IMR-90 (cell line): ENCODE data around the gene INAFM1. TPM values are rescaled to one million over a fixed set of nuclear protein-coding genes. Genes with fewer than 3 reads are reported as not detected.

Experiments used
- ATAC-seq: fragments of 200-7000 bp; cut with Tn5 transposase; 2 replicates; pipeline ENCODE4 v1.9.1; 2020; ENCODE audit warnings: low read depth, mild to moderate bottlenecking, moderate library complexity
- BruUV-seq: library from RNA; stranded (reverse); fragments of 400-500 nt; replicated peaks from 2 replicates; lab custom pipeline; 2021; lab: Mats Ljungman, UMichigan
- CTCF ChIA-PET: fragments of 300-600 bp; formaldehyde crosslinking; extraction: SDS; loops from one replicate; lab custom pipeline; 2021; ENCODE audit warnings: antibody characterized with exemption; lab: Yijun Ruan, JAX
- POLR2A ChIA-PET: fragments of 300-600 bp; sonication (Branson Sonifier 250); formaldehyde crosslinking; loops from one replicate; lab custom pipeline; 2022; ENCODE audit warnings: antibody characterized with exemption; ENCODE audit not compliant: unreplicated experiment; lab: Charles Lee
- DNase-seq: peaks from one replicate; pipeline ENCODE4 v3.0.0; 2013
- H2AFZ ChIP-seq: replicated peaks from 2 replicates; pipeline ENCODE3; 2013; ENCODE audit warnings: low read length, mild to moderate bottlenecking; ENCODE audit not compliant: poor library complexity
- H2AK5ac ChIP-seq: 2 replicates; pipeline ENCODE4 v1.6.1; 2013; ENCODE audit warnings: low read depth, low read length, inconsistent platforms
- H2AK9ac ChIP-seq: replicated peaks from 2 replicates; pipeline ENCODE3; 2013; ENCODE audit warnings: mild to moderate bottlenecking, low read depth, low read length, moderate library complexity; ENCODE audit not compliant: poor library complexity
- H2BK120ac ChIP-seq: 2 replicates; pipeline ENCODE4 v1.6.1; 2013; ENCODE audit warnings: low read depth, low read length, inconsistent platforms
- H2BK15ac ChIP-seq: 3 replicates; pipeline ENCODE4 v1.6.1; 2013; ENCODE audit warnings: low read depth, low read length, inconsistent platforms
- H2BK20ac ChIP-seq: 2 replicates; pipeline ENCODE4 v1.6.1; 2013; ENCODE audit warnings: low read depth, mild to moderate bottlenecking, inconsistent platforms, low read length, moderate library complexity
- H2BK5ac ChIP-seq: 2 replicates; pipeline ENCODE4 v1.6.1; 2013; ENCODE audit warnings: mild to moderate bottlenecking, low read depth, low read length, inconsistent platforms; ENCODE audit not compliant: poor library complexity, severe bottlenecking
- H3K14ac ChIP-seq: replicated peaks from 2 replicates; pipeline ENCODE4 v1.6.1; 2013; ENCODE audit warnings: low read depth, low read length, inconsistent platforms
- H3K18ac ChIP-seq: 2 replicates; pipeline ENCODE4 v1.6.1; 2013; ENCODE audit warnings: low read depth, low read length, control low read depth
- H3K23ac ChIP-seq: 2 replicates; pipeline ENCODE4 v1.6.1; 2013; ENCODE audit warnings: low read depth, low read length, inconsistent platforms
- H3K27ac ChIP-seq: 2 replicates; pipeline ENCODE4 v1.5.1; 2013; ENCODE audit warnings: mild to moderate bottlenecking, control low read depth, low read length; ENCODE audit not compliant: insufficient read depth
- H3K27me3 ChIP-seq: 2 replicates; pipeline ENCODE4 v1.6.1; 2013; ENCODE audit warnings: low read length; ENCODE audit not compliant: control insufficient read depth, insufficient read depth
- H3K36me3 ChIP-seq: 2 replicates; pipeline ENCODE4 v1.6.1; 2013; ENCODE audit warnings: low read length, mixed read lengths; ENCODE audit not compliant: control insufficient read depth, insufficient read depth
- H3K4ac ChIP-seq: 2 replicates; pipeline ENCODE4 v1.6.1; 2013; ENCODE audit warnings: low read depth, low read length, inconsistent platforms
- H3K4me1 ChIP-seq: 2 replicates; pipeline ENCODE4 v1.6.1; 2013; ENCODE audit warnings: low read length, mixed read lengths; ENCODE audit not compliant: control insufficient read depth, insufficient read depth
- H3K4me2 ChIP-seq: 2 replicates; pipeline ENCODE4 v1.6.1; 2013; ENCODE audit warnings: low read depth, mild to moderate bottlenecking, control low read depth, low read length, moderate library complexity
- H3K4me3 ChIP-seq: 2 replicates; pipeline ENCODE4 v1.5.1; 2013; ENCODE audit warnings: low read depth, mild to moderate bottlenecking, control low read depth, low read length, moderate library complexity; ENCODE audit not compliant: insufficient read depth
- H3K56ac ChIP-seq: 2 replicates; pipeline ENCODE4 v1.6.1; 2013; ENCODE audit warnings: low read length, inconsistent platforms; ENCODE audit not compliant: insufficient read depth; ENCODE audit errors: extremely low read depth
- H3K79me1 ChIP-seq, 2 experiments: 2 replicates each; pipeline ENCODE4 v1.6.1; 2013; ENCODE audit warnings: low read length in 2 of 2, inconsistent platforms in 1 of 2, low read depth in 1 of 2
- H3K9ac ChIP-seq: 2 replicates; pipeline ENCODE4 v1.6.1; 2013; ENCODE audit warnings: low read depth, low read length, control low read depth
- H3K9me1 ChIP-seq: 2 replicates; pipeline ENCODE4 v1.6.1; 2013; ENCODE audit warnings: low read length, inconsistent platforms; ENCODE audit not compliant: insufficient read depth
- H3K9me3 ChIP-seq: 2 replicates; pipeline ENCODE4 v1.6.1; 2013; ENCODE audit warnings: low read length; ENCODE audit not compliant: control insufficient read depth, insufficient read depth
- H4K20me1 ChIP-seq: 2 replicates; pipeline ENCODE4 v1.6.1; 2013; ENCODE audit warnings: low read length, inconsistent platforms; ENCODE audit not compliant: insufficient read depth
- H4K5ac ChIP-seq: 2 replicates; pipeline ENCODE4 v1.6.1; 2013; ENCODE audit warnings: mild to moderate bottlenecking, low read depth, low read length, control low read depth
- H4K8ac ChIP-seq, 2 experiments: 2 replicates each; pipeline ENCODE4 v1.6.1; 2013; ENCODE audit warnings: low read depth in 2 of 2, low read length in 2 of 2, control low read depth in 1 of 2, inconsistent platforms in 1 of 2
- H4K91ac ChIP-seq: 2 replicates; pipeline ENCODE4 v1.6.1; 2013; ENCODE audit warnings: low read depth, low read length, inconsistent platforms; ENCODE audit not compliant: insufficient read depth
- BHLHE40 ChIP-seq: fragments of 150-350 bp; IDR thresholded peaks from 2 replicates; pipeline ENCODE4 v1.6.1; 2016; ENCODE audit warnings: mild to moderate bottlenecking, low read depth, low read length
- CEBPB ChIP-seq: IDR thresholded peaks from 2 replicates; pipeline ENCODE4 v1.6.1; 2012; ENCODE audit warnings: low read depth, low read length, improper control_type of control experiment
- CHD1 ChIP-seq: IDR thresholded peaks from 2 replicates; pipeline ENCODE4 v1.6.1; 2012; ENCODE audit warnings: low read depth, low read length, improper control_type of control experiment
- CTCF ChIP-seq: conservative IDR thresholded peaks from 2 replicates; pipeline ENCODE4 v1.5.1; 2012; ENCODE audit warnings: mild to moderate bottlenecking, low read depth, low read length, improper control_type of control experiment
- FOS ChIP-seq: fragments of 150-350 bp; IDR thresholded peaks from 2 replicates; pipeline ENCODE4 v1.6.1; 2016; ENCODE audit warnings: low read depth, low read length
- MAFK ChIP-seq: IDR thresholded peaks from 2 replicates; pipeline ENCODE4 v1.6.1; 2012; ENCODE audit warnings: low read depth, low read length, improper control_type of control experiment
- MAZ ChIP-seq: IDR thresholded peaks from 2 replicates; pipeline ENCODE4 v1.6.1; 2012; ENCODE audit warnings: low read depth, mild to moderate bottlenecking, low read length, improper control_type of control experiment, moderate library complexity, borderline replicate concordance
- MXI1 ChIP-seq: IDR thresholded peaks from 2 replicates; pipeline ENCODE4 v1.6.1; 2012; ENCODE audit warnings: low read depth, mild to moderate bottlenecking, low read length, moderate library complexity, borderline replicate concordance
- NFE2L2 ChIP-seq: fragments of 150-350 bp; IDR thresholded peaks from 2 replicates; pipeline ENCODE4 v1.6.1; 2016; ENCODE audit warnings: low read depth, mild to moderate bottlenecking, low read length
- POLR2A ChIP-seq: IDR thresholded peaks from 2 replicates; pipeline ENCODE4 v1.6.1; 2012; ENCODE audit warnings: mild to moderate bottlenecking, low read depth, low read length
- RCOR1 ChIP-seq: IDR thresholded peaks from 2 replicates; pipeline ENCODE4 v1.6.1; 2012; ENCODE audit warnings: mild to moderate bottlenecking, low read length, improper control_type of control experiment; ENCODE audit not compliant: insufficient replicate concordance
- RFX5 ChIP-seq: IDR thresholded peaks from 2 replicates; pipeline ENCODE4 v1.8.0; 2012; ENCODE audit warnings: low read depth, mild to moderate bottlenecking, low read length, moderate library complexity
- SMC3 ChIP-seq: fragments of 150-350 bp; IDR thresholded peaks from 2 replicates; pipeline ENCODE4 v1.6.1; 2016; ENCODE audit warnings: low read depth, mild to moderate bottlenecking, antibody characterized with exemption, low read length, moderate library complexity
- WGBS, 2 experiments: methylation state at CpG; one replicate each; pipeline versions ENCODE4 v1.1.5 to v1.1.7; 2013; ENCODE audit warnings: missing lambda C conversion rate in 2 of 2; ENCODE audit not compliant: insufficient read length in 1 of 2; ENCODE audit errors: extremely low coverage in 2 of 2; 5-methylcytosine and 5-hydroxymethylcytosine counted together
- dilution Hi-C: fragments of 300-500 bp; cut with HindIII; formaldehyde crosslinking; loops from one replicate; pipeline ENCODE4 v1.14.3; 2018; ENCODE audit warnings: low sequenced_read_pairs; ENCODE audit not compliant: unreplicated experiment
- in situ Hi-C: fragments of 300-500 bp; cut with MboI; formaldehyde crosslinking; loops from 3 replicates; pipeline ENCODE4 v1.14.3; 2019; ENCODE audit warnings: low sequenced_read_pairs, inconsistent platforms, mixed read lengths
- intact Hi-C: fragments of 100-400 bp; cut with micrococcal nuclease; formaldehyde crosslinking; loops from 2 replicates; pipeline ENCODE4 v1.10.0; 2022
- polyA plus RNA-seq, 3 experiments: library from polyadenylated mRNA; depleted of rRNA; stranded (reverse); fragments of >200 nt; gene quantifications; 2 replicates each; pipeline ENCODE4 v1.2.3, GENCODE V29; 2012; ENCODE audit warnings: low replicate concordance in 1 of 3
- total RNA-seq: library from RNA; depleted of rRNA; stranded (reverse); fragments of >200 nt; gene quantifications from 2 replicates; pipeline ENCODE4 v1.2.3, GENCODE V29; 2012
- TF ChIP-seq, protein P1 (sequence below): fragments of 150-350 bp; IDR thresholded peaks from 2 replicates; pipeline ENCODE4 v1.6.1; 2017; ENCODE audit warnings: mild to moderate bottlenecking, antibody characterized with exemption, low read length, low read depth
- TF ChIP-seq, protein P2 (sequence below): fragments of 150-350 bp; IDR thresholded peaks from 2 replicates; pipeline ENCODE4 v1.6.1; 2016; ENCODE audit warnings: low read depth, mild to moderate bottlenecking, low read length, moderate library complexity, borderline replicate concordance

INAFM1 gene
- total and polyA plus RNA-seq, 2 of the 4 experiments (the other 2 are of a cell fraction) = 0.36 to 7.8 TPM

DNA sequence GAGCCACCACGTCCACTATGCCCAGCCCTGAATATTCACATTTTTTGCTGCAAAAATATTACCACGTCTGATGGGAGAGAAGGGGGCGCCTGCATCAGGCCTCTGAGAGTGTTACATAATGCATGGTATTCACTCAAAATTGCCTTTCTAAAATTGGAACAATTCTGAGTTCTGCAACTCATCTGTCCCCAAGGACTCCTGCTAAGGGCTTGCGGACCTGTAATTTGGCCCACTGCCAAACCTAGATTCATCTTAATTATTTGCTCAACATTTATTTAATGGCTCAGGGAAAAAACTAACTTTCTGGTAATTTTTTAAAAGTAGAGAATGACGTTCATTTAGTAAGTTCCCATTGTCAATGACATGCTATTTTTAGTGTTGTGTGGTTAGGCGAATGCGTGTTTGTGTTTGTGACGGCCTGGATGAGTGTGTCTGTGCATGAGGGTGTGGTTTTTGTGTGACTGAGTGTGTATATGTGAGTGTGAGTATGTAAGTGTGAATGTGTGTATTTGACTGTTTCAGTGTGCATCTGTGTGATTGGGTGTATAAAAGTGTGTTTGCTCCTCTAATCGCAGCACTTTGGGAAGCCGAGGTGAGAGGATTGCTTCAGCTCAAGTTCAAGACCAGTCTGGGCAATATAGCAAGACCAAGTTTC is 8.8 kb downstream of the INAFM1 start:
- ChIA-PET POLR2A (no interaction called here), CTCF (interaction anchor here (1.2 kb wide), 1 partner anchor 8 kb away, joined by 3 read pairs; no protein-coding TSS in a partner anchor)
- H2AFZ ChIP-seq = no peak overlapping the region
- H3K36me3 ChIP-seq = no peaks in the 10 kb centered on the region
- peaks cover 2 to 9% of the 10 kb centered on the region in 2 experiments; a peak in 3 of 4 replicates for H3K79me1 ChIP-seq
- H2BK15ac ChIP-seq = no peak overlapping the region
- no peak overlapping the region for H2BK120ac ChIP-seq
- no peak overlapping the region for H3K9ac ChIP-seq
- H4K5ac ChIP-seq = no peak overlapping the region
- H2BK5ac ChIP-seq = no peak overlapping the region
- H3K27ac ChIP-seq = no peak overlapping the region
- no peak overlapping the region for H3K4me2 ChIP-seq
- no peak overlapping the region for H4K91ac ChIP-seq
- H3K9me1 ChIP-seq = peaks cover 3% of the 10 kb centered on the region; the same call in 1 of the 2 replicates
- H2AK5ac ChIP-seq = peak overlapping the region; percentile 53; the same call in 1 of the 2 replicates
- no TSS peak for BruUV-seq
- no peak overlapping the region for H3K14ac ChIP-seq
- DNase-seq (no peak), ATAC-seq (no peak)
- H4K8ac ChIP-seq = no peak overlapping the region
- no peaks in the 10 kb centered on the region for H3K4me1 ChIP-seq
- H3K4me3 ChIP-seq = no peak overlapping the region
- dilution Hi-C loops = no loop called here
- no peak overlapping the region for H3K23ac ChIP-seq
- 77% methylated on average over 6 of the region's 10 CpGs; no CpG with 5 or more reads in 1 of the 2 experiments for WGBS, 2 experiments
- H2BK20ac ChIP-seq = no peak overlapping the region
- in situ Hi-C loops = loop anchor here (25.0 kb wide), 1 partner anchor 429 kb away; the partner anchor contains the start of gene EHD2
- no peak overlapping the region for H2AK9ac ChIP-seq
- H4K20me1 ChIP-seq = no peaks in the 10 kb centered on the region
- H3K4ac ChIP-seq = no peak overlapping the region
- intact Hi-C loops = loop anchor here (1.0 kb wide), 2 partner anchors 108 to 144 kb away; no protein-coding TSS in a partner anchor
- H3K18ac ChIP-seq = no peak overlapping the region
- no peaks in the 10 kb centered on the region for H3K9me3 ChIP-seq
- no peaks in the 10 kb centered on the region for H3K27me3 ChIP-seq
- H3K56ac ChIP-seq = no peak overlapping the region
- TF ChIP-seq RCOR1 (no peak), CEBPB (no peak), POLR2A (no peak), CTCF (no peak), MAZ (no peak), BHLHE40 (no peak), NFE2L2 (no peak), CHD1 (no peak), MXI1 (no peak), SMC3 (no peak), RFX5 (no peak), MAFK (no peak), FOS (no peak)
- TF ChIP-seq, protein P1, sequence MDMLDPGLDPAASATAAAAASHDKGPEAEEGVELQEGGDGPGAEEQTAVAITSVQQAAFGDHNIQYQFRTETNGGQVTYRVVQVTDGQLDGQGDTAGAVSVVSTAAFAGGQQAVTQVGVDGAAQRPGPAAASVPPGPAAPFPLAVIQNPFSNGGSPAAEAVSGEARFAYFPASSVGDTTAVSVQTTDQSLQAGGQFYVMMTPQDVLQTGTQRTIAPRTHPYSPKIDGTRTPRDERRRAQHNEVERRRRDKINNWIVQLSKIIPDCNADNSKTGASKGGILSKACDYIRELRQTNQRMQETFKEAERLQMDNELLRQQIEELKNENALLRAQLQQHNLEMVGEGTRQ = no peak
- TF ChIP-seq, protein P2, sequence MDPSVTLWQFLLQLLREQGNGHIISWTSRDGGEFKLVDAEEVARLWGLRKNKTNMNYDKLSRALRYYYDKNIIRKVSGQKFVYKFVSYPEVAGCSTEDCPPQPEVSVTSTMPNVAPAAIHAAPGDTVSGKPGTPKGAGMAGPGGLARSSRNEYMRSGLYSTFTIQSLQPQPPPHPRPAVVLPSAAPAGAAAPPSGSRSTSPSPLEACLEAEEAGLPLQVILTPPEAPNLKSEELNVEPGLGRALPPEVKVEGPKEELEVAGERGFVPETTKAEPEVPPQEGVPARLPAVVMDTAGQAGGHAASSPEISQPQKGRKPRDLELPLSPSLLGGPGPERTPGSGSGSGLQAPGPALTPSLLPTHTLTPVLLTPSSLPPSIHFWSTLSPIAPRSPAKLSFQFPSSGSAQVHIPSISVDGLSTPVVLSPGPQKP = no peak
